ENCODE data around the gene AFAP1L2. TPM values are rescaled to one million over a fixed set of nuclear protein-coding genes. Genes with fewer than 3 reads are reported as not detected.

The AFAP1L2 gene
- polyA plus RNA-seq, 1 donor from 2014 or later, result 0.88 TPM

DNA sequence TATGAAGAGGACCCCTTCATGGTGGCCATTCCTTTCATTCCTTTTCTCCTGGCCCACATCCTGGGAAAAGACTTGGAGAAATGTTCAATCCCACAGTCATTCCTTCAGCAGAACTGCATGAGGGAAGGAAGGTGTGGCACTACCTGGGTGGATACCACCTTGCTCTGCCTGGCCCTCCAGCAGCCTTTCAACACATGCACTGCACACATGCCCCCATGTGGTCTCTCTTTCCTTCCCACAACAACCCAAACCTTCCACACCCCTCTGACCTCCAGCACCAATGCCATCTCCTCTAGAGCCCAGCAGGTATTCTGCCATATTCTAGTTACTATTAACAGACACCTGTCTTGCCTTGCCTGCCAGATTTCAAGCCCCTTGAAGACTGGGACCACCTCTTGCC is 40.5 kb upstream of the AFAP1L2 start:
- H3K9me3 ChIP-seq (ENCODE audit: low read length), result no peaks in the 10 kb centered on the region

DNA sequence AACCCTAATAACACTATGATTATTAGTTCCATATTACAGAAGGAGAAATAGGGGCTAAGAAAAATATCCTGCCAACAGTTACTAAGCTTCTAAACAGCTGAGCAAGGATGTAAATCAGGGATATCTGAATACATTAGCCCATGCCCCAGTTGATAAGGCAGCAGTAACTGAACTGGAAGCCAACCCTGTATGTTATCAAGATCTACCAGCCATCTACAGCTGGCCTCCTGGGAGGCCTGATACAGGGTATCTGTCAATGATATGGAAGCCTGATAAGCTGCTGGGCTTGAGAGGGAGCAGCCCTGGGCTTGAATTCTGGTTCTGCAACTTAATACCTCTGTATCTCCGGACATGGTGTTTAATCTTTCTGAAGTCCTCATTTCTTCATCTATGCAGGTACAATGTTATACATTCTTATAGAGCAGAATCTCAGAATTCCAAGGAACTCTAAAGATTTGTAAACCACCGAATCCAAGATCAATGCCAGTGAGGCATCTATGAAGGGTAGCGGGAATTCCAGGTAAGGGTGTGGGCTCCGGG is 37.9 kb upstream of the AFAP1L2 start:
- no peaks in the 10 kb centered on the region for H4K20me1 ChIP-seq (ENCODE audit: insufficient read depth)
- H3K27me3 ChIP-seq (ENCODE audit: insufficient read depth, low read depth, low read length), result no peaks in the 10 kb centered on the region
- H3K79me2 ChIP-seq (replicated peaks; ENCODE audit: insufficient read depth, low read length), result no peaks in the 10 kb centered on the region
- no peak for TF ChIP-seq RAD21 (conservative IDR thresholded peaks at IDR 0.05)
- TF ChIP-seq TAF1 (IDR thresholded peaks at IDR 0.05; ENCODE audit: low read depth), result no peak
- TF ChIP-seq, protein P1, sequence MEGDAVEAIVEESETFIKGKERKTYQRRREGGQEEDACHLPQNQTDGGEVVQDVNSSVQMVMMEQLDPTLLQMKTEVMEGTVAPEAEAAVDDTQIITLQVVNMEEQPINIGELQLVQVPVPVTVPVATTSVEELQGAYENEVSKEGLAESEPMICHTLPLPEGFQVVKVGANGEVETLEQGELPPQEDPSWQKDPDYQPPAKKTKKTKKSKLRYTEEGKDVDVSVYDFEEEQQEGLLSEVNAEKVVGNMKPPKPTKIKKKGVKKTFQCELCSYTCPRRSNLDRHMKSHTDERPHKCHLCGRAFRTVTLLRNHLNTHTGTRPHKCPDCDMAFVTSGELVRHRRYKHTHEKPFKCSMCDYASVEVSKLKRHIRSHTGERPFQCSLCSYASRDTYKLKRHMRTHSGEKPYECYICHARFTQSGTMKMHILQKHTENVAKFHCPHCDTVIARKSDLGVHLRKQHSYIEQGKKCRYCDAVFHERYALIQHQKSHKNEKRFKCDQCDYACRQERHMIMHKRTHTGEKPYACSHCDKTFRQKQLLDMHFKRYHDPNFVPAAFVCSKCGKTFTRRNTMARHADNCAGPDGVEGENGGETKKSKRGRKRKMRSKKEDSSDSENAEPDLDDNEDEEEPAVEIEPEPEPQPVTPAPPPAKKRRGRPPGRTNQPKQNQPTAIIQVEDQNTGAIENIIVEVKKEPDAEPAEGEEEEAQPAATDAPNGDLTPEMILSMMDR (IDR thresholded peaks at IDR 0.05; ENCODE audit: poor library complexity, severe bottlenecking), result no peak
- no peak for TF ChIP-seq EZH2 (IDR thresholded peaks at IDR 0.05; ENCODE audit: borderline replicate concordance, insufficient read depth, low read length, poor library complexity, severe bottlenecking)
- TF ChIP-seq MXI1 (conservative IDR thresholded peaks at IDR 0.05; ENCODE audit: poor library complexity, severe bottlenecking), result no peak
- no peak for TF ChIP-seq SMC3 (conservative IDR thresholded peaks at IDR 0.05; ENCODE audit: poor library complexity)
- TF ChIP-seq POLR2AphosphoS5 (IDR thresholded peaks at IDR 0.05), result no peak
- H2AFZ ChIP-seq (ENCODE audit: low read depth, low read length), result no peak overlapping the region
- H3K9me3 ChIP-seq (ENCODE audit: low read length), result no peaks in the 10 kb centered on the region
- H3K36me3 ChIP-seq (ENCODE audit: insufficient read depth, low read length), result no peaks in the 10 kb centered on the region
- H3K27ac ChIP-seq (ENCODE audit: low read length), result no peak overlapping the region
- no peaks in the 10 kb centered on the region for H3F3A ChIP-seq (ENCODE audit: insufficient read depth, low read length, poor library complexity, severe bottlenecking)
- H3K4me3 ChIP-seq (ENCODE audit: low read length), result no peak overlapping the region
- no peak overlapping the region for H3K9ac ChIP-seq (ENCODE audit: low read length)
- H3K4me2 ChIP-seq (ENCODE audit: low read length), result no peak overlapping the region
- H3K9me2 ChIP-seq (ENCODE audit: insufficient read depth, low read length), result no peaks in the 10 kb centered on the region

More for the DNA sequence above, 40.5 kb upstream of the AFAP1L2 start:
- H3K27ac ChIP-seq (ENCODE audit: low read length), result no peak overlapping the region
- no peaks in the 10 kb centered on the region for H3K79me2 ChIP-seq (replicated peaks; ENCODE audit: insufficient read depth, low read length)
- no peak overlapping the region for H3K9ac ChIP-seq (ENCODE audit: low read length)
- no peaks in the 10 kb centered on the region for H4K20me1 ChIP-seq (ENCODE audit: insufficient read depth)
- no peaks in the 10 kb centered on the region for H3F3A ChIP-seq (ENCODE audit: insufficient read depth, low read length, poor library complexity, severe bottlenecking)
- no peak overlapping the region for H3K4me3 ChIP-seq (ENCODE audit: low read length)
- no peak overlapping the region for H2AFZ ChIP-seq (ENCODE audit: low read depth, low read length)
- H3K36me3 ChIP-seq (ENCODE audit: insufficient read depth, low read length), result no peaks in the 10 kb centered on the region
- H3K27me3 ChIP-seq (ENCODE audit: insufficient read depth, low read depth, low read length), result no peaks in the 10 kb centered on the region
- H3K4me2 ChIP-seq (ENCODE audit: low read length), result no peak overlapping the region
- H3K9me2 ChIP-seq (ENCODE audit: insufficient read depth, low read length), result no peaks in the 10 kb centered on the region
- TF ChIP-seq SMC3 (conservative IDR thresholded peaks at IDR 0.05; ENCODE audit: poor library complexity) (no peak), POLR2AphosphoS5 (IDR thresholded peaks at IDR 0.05) (no peak), EP300 (conservative IDR thresholded peaks at IDR 0.05; ENCODE audit: poor library complexity, severe bottlenecking) (no peak), MXI1 (conservative IDR thresholded peaks at IDR 0.05; ENCODE audit: poor library complexity, severe bottlenecking) (no peak), EZH2 (IDR thresholded peaks at IDR 0.05; ENCODE audit: borderline replicate concordance, insufficient read depth, low read length, poor library complexity, severe bottlenecking) (no peak), RAD21 (conservative IDR thresholded peaks at IDR 0.05) (no peak), TAF1 (IDR thresholded peaks at IDR 0.05; ENCODE audit: low read depth) (no peak)
- TF ChIP-seq, protein P2, sequence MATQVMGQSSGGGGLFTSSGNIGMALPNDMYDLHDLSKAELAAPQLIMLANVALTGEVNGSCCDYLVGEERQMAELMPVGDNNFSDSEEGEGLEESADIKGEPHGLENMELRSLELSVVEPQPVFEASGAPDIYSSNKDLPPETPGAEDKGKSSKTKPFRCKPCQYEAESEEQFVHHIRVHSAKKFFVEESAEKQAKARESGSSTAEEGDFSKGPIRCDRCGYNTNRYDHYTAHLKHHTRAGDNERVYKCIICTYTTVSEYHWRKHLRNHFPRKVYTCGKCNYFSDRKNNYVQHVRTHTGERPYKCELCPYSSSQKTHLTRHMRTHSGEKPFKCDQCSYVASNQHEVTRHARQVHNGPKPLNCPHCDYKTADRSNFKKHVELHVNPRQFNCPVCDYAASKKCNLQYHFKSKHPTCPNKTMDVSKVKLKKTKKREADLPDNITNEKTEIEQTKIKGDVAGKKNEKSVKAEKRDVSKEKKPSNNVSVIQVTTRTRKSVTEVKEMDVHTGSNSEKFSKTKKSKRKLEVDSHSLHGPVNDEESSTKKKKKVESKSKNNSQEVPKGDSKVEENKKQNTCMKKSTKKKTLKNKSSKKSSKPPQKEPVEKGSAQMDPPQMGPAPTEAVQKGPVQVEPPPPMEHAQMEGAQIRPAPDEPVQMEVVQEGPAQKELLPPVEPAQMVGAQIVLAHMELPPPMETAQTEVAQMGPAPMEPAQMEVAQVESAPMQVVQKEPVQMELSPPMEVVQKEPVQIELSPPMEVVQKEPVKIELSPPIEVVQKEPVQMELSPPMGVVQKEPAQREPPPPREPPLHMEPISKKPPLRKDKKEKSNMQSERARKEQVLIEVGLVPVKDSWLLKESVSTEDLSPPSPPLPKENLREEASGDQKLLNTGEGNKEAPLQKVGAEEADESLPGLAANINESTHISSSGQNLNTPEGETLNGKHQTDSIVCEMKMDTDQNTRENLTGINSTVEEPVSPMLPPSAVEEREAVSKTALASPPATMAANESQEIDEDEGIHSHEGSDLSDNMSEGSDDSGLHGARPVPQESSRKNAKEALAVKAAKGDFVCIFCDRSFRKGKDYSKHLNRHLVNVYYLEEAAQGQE (IDR thresholded peaks at IDR 0.05; ENCODE audit: borderline replicate concordance), result no peak
- TF ChIP-seq, protein P1 (IDR thresholded peaks at IDR 0.05; ENCODE audit: poor library complexity, severe bottlenecking), result no peak

Data from neural cell (in vitro differentiated cells).